MM.1S (cell line): ENCODE measurements around the gene CARD16.
"Not testable (repeated sequence)": the region's sequence is repeated elsewhere in the genome, so short reads cannot be mapped to it uniquely, and the experiment has no call there.

Experiments used
- DNase-seq: peaks from one replicate; pipeline ENCODE4 v3.0.0-alpha.2; 2015
- H2AFZ ChIP-seq: fragments of 300-600 bp; sonication (generic); 2 replicates; pipeline ENCODE4 v1.6.0; 2016; ENCODE audit warnings: antibody characterized with exemption, low read length
- H3F3A ChIP-seq: fragments of 300-600 bp; sonication (generic); 2 replicates; pipeline ENCODE4 v1.6.1; 2016; ENCODE audit warnings: mild to moderate bottlenecking, antibody characterized with exemption, low read length, moderate library complexity, mixed read lengths; ENCODE audit not compliant: insufficient read depth
- H3K27ac ChIP-seq: fragments of 300-600 bp; sonication (generic); 2 replicates; pipeline ENCODE4 v1.5.1; 2016; ENCODE audit warnings: mild to moderate bottlenecking, low read length
- H3K27me3 ChIP-seq: fragments of 300-600 bp; sonication (generic); replicated peaks from 2 replicates; pipeline ENCODE4 v1.6.0; 2016; ENCODE audit warnings: low read length; ENCODE audit not compliant: insufficient read depth
- H3K36me3 ChIP-seq: fragments of 300-600 bp; sonication (generic); replicated peaks from 2 replicates; pipeline ENCODE4 v1.6.1; 2016; ENCODE audit warnings: mild to moderate bottlenecking, low read length, mixed read lengths; ENCODE audit not compliant: insufficient read depth
- H3K4me1 ChIP-seq: fragments of 300-600 bp; sonication (generic); 2 replicates; pipeline ENCODE4 v1.6.1; 2016; ENCODE audit warnings: low read length, mixed read lengths
- H3K4me2 ChIP-seq: fragments of 300-600 bp; sonication (generic); 2 replicates; pipeline ENCODE4 v1.6.0; 2016; ENCODE audit warnings: low read depth, low read length
- H3K4me3 ChIP-seq: fragments of 300-600 bp; sonication (generic); 2 replicates; pipeline ENCODE4 v1.5.1; 2016; ENCODE audit warnings: low read length, mixed read lengths
- H3K79me2 ChIP-seq: fragments of 300-600 bp; sonication (generic); 2 replicates; pipeline ENCODE4 v1.6.1; 2016; ENCODE audit warnings: mixed run types, low read length, mixed read lengths
- H3K9ac ChIP-seq: fragments of 300-600 bp; sonication (generic); 2 replicates; pipeline ENCODE4 v1.6.1; 2016; ENCODE audit warnings: low read length, mixed read lengths
- H3K9me2 ChIP-seq: fragments of 300-600 bp; sonication (generic); replicated peaks from 2 replicates; pipeline ENCODE4 v1.6.1; 2016; ENCODE audit warnings: mild to moderate bottlenecking, low read length, mixed read lengths; ENCODE audit not compliant: insufficient read depth
- H3K9me3 ChIP-seq: fragments of 300-600 bp; sonication (generic); replicated peaks from 2 replicates; pipeline ENCODE4 v1.6.1; 2016; ENCODE audit warnings: mild to moderate bottlenecking, low read length, mixed read lengths; ENCODE audit not compliant: insufficient read depth
- H4K20me1 ChIP-seq: fragments of 300-600 bp; sonication (generic); 2 replicates; pipeline ENCODE4 v1.6.1; 2016; ENCODE audit warnings: mild to moderate bottlenecking, low read length, moderate library complexity, mixed read lengths; ENCODE audit not compliant: insufficient read depth
- EZH2 ChIP-seq: fragments of 300-600 bp; sonication (generic); optimal IDR thresholded peaks from 2 replicates; pipeline ENCODE3; 2017; ENCODE audit warnings: low read depth, mild to moderate bottlenecking, antibody characterized with exemption, low read length, mixed read lengths
- EZH2phosphoT487 ChIP-seq: fragments of 300-600 bp; sonication (generic); IDR thresholded peaks from 2 replicates; pipeline ENCODE4 v1.6.1; 2018; ENCODE audit warnings: antibody characterized with exemption, low read length
- TF ChIP-seq, protein P1 (sequence below): fragments of 300-600 bp; sonication (generic); IDR thresholded peaks from 2 replicates; pipeline ENCODE4 v1.5.1; 2016; ENCODE audit warnings: antibody characterized with exemption, low read length, mixed read lengths

CARD16 gene

DNA sequence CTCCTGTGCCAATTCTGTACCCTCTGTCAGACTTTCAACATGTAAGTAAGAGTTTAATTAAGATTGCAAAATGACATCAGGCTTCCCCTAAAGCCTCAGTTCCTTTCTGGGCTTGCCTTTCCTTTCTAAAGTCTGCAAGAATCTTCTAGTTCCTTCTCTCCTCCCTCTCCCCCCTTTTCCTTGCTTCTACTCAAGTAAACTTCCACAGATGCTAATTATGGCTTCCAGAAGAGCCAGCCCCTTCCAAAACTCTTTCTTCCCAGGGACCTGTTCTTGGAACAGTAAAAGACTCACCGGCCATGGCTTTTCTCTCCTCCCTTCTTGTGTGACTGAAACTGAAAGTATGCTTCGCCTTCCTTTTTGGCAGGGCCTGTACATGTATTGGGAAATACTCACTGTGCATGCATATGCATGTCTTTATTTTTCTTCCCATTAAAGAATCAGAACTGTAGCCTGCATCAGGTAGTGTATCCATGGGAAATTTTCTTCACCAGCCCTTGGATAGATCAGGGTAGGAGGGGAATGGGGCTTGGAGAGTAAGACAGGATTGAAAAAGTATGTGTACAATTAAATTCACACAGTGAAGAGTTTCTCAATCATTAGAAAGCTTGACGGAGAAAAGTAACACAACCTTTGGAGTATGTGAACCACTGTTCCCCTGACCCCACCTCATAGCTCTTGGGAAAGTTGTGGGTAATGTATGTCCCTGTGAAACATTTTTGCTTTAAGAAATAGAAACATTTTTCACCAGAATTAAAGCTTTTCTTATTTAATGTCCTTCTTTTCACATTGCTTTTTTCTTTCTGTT is 10.1 kb downstream of the CARD16 start, which contains the start of gene CASP1:
Gene CASP1 (minus strand): TSS at position 332 of the 808 bp plus-strand sequence. CDS start 31 bp downstream, at position 301.
- Histone ChIP-seq H3K4me1 (peaks cover 14% of the 10 kb centered on the region; the same call in 1 of the 2 replicates), H3F3A (peaks cover 3% of the 10 kb centered on the region; the same call in 1 of the 2 replicates), H3K4me3 (peak within 1 kb of the TSS; percentile 61), H3K27me3 (no peaks in the 10 kb centered on the region), H3K4me2 (peak within 1 kb of the TSS; percentile 86), H2AFZ (peak within 1 kb of the TSS; percentile 81), H3K79me2 (peaks cover 8% of the 10 kb centered on the region; the same call in 1 of the 2 replicates), H3K9me3 (no peaks in the 10 kb centered on the region), H3K9me2 (no peaks in the 10 kb centered on the region), H3K36me3 (no peaks in the 10 kb centered on the region), H3K9ac (peak within 1 kb of the TSS; percentile 58; the same call in 1 of the 2 replicates), H3K27ac (peak within 1 kb of the TSS; percentile 31; the same call in 1 of the 2 replicates), H4K20me1 (no peaks in the 10 kb centered on the region)
- TF ChIP-seq, protein P1, sequence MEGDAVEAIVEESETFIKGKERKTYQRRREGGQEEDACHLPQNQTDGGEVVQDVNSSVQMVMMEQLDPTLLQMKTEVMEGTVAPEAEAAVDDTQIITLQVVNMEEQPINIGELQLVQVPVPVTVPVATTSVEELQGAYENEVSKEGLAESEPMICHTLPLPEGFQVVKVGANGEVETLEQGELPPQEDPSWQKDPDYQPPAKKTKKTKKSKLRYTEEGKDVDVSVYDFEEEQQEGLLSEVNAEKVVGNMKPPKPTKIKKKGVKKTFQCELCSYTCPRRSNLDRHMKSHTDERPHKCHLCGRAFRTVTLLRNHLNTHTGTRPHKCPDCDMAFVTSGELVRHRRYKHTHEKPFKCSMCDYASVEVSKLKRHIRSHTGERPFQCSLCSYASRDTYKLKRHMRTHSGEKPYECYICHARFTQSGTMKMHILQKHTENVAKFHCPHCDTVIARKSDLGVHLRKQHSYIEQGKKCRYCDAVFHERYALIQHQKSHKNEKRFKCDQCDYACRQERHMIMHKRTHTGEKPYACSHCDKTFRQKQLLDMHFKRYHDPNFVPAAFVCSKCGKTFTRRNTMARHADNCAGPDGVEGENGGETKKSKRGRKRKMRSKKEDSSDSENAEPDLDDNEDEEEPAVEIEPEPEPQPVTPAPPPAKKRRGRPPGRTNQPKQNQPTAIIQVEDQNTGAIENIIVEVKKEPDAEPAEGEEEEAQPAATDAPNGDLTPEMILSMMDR, result no peak
- TF ChIP-seq EZH2, result no peak
- TF ChIP-seq EZH2phosphoT487, result no peak
- DNase-seq, result peak; percentile 69

DNA sequence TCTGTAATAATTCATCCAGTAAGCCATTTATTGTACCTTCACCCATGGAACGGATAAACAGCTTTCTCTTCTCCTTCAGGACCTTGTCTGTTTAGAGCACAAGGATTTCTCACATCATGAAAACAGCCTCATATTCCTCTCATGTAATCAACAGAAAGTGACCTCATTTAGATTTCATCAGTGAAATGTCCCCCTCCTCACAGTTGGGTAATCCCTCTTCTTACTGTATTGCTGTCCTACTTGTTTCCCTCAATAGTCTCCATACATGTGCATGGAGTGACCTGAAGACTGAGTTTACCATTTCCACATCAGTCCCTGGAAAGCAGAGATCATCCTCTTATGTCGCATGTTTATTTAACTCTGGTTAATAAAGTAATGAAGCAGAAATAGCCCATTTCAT is 10.7 kb downstream of the CARD16 start:
- H3F3A ChIP-seq, DNase-seq, H3K79me2 ChIP-seq, H3K36me3 ChIP-seq, H3K9me3 ChIP-seq, H3K9me2 ChIP-seq, H3K27me3 ChIP-seq, H4K20me1 ChIP-seq: not testable (repeated sequence)
- Histone ChIP-seq H3K9ac (peak overlapping the region; percentile 58; the same call in 1 of the 2 replicates), H2AFZ (peak overlapping the region; percentile 81; the same call in 1 of the 2 replicates), H3K4me1 (peaks cover 14% of the 10 kb centered on the region; the same call in 1 of the 2 replicates), H3K4me3 (peak overlapping the region; percentile 61), H3K27ac (peak overlapping the region; percentile 31; the same call in 1 of the 2 replicates), H3K4me2 (peak overlapping the region; percentile 86)

DNA sequence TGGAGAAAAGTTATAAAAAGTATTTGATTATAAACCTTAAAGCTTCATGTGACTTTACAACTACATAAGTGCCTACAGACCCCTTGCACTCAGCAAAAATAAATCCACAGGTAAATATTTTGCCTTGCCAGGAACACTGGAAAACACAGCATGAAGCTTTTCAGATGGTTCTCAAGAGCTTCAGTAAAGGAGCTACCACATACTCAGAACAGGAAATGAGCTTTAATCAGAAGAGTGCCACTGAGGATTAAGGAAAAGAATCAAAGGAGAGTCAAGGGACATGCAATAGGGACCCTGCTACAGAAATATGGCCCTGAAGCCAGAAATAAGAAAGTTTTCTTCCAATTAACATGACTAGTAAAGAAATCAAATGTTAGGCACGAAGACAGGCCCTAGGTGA is 11.4 kb downstream of the CARD16 start:
- TF ChIP-seq EZH2phosphoT487 (no peak), EZH2 (no peak)
- TF ChIP-seq, protein P1, result no peak
- H3K36me3 ChIP-seq, result peaks cover 10% of the 10 kb centered on the region
- no peaks in the 10 kb centered on the region for H4K20me1 ChIP-seq
- peak overlapping the region; percentile 86 for H3K4me2 ChIP-seq
- no peak overlapping the region for H3K27ac ChIP-seq
- H3K9me3 ChIP-seq, result no peaks in the 10 kb centered on the region
- no peaks in the 10 kb centered on the region for H3K27me3 ChIP-seq
- peaks cover 14% of the 10 kb centered on the region; the same call in 1 of the 2 replicates for H3K4me1 ChIP-seq
- H3K9me2 ChIP-seq, result no peaks in the 10 kb centered on the region
- H3K4me3 ChIP-seq, result peak overlapping the region; percentile 61
- H3F3A ChIP-seq, result peaks cover 3% of the 10 kb centered on the region; the same call in 1 of the 2 replicates
- no peak overlapping the region for H3K9ac ChIP-seq
- H3K79me2 ChIP-seq, result peaks cover 8% of the 10 kb centered on the region; the same call in 1 of the 2 replicates
- H2AFZ ChIP-seq, result no peak overlapping the region
- no peak for DNase-seq
